HG03565 (cell line): Measurements from ENCODE around the gene SLCO3A1.

ENCODE experiments used
- ATAC-seq: cut with Tn5 transposase; IDR thresholded peaks from one replicate; pipeline ENCODE4 v1.9.1; 2021; ENCODE audit warnings: mild to moderate bottlenecking, moderate library complexity; ENCODE audit not compliant: unreplicated experiment

Gene SLCO3A1

GRCh38 chr15:92116330-92116729 lies 262.8 kb downstream of the SLCO3A1 start:
- no peak for ATAC-seq

- ATAC-seq, result no peak
Measured at GRCh38 chr15:92117261-92117731, 263.8 kb downstream of the SLCO3A1 start.

- ATAC-seq, result no peak
Measured at GRCh38 chr15:92118162-92118935, 264.8 kb downstream of the SLCO3A1 start.

GRCh38 chr15:92118936-92119325 lies 265.4 kb downstream of the SLCO3A1 start:
- ATAC-seq, result no peak

GRCh38 chr15:92120094-92120795 lies 266.7 kb downstream of the SLCO3A1 start:
- no peak for ATAC-seq

- ATAC-seq, result no peak
Measured at GRCh38 chr15:92121047-92121446, 267.5 kb downstream of the SLCO3A1 start.

- no peak for ATAC-seq
Measured at GRCh38 chr15:92122259-92122658, 268.8 kb downstream of the SLCO3A1 start.

- ATAC-seq, result no peak
Measured at GRCh38 chr15:92123962-92124656, 270.6 kb downstream of the SLCO3A1 start.

GRCh38 chr15:92124657-92125010 lies 271.1 kb downstream of the SLCO3A1 start:
- no peak for ATAC-seq

- ATAC-seq, result no peak
Measured at GRCh38 chr15:92128788-92129187, 275.3 kb downstream of the SLCO3A1 start.

GRCh38 chr15:92130244-92130643 lies 276.7 kb downstream of the SLCO3A1 start:
- no peak for ATAC-seq

- no peak for ATAC-seq
Measured at GRCh38 chr15:92130906-92131305, 277.4 kb downstream of the SLCO3A1 start.

- ATAC-seq, result no peak
Measured at GRCh38 chr15:92132982-92133755, 279.7 kb downstream of the SLCO3A1 start.

- ATAC-seq, result no peak
Measured at GRCh38 chr15:92140796-92141195, 287.3 kb downstream of the SLCO3A1 start.

- ATAC-seq, result no peak
Measured at GRCh38 chr15:92141607-92142006, 288.1 kb downstream of the SLCO3A1 start.

- no peak for ATAC-seq
Measured at GRCh38 chr15:92142242-92143232, 289.0 kb downstream of the SLCO3A1 start.

- no peak for ATAC-seq
Measured at GRCh38 chr15:92143765-92144164, 290.3 kb downstream of the SLCO3A1 start.

- no peak for ATAC-seq
Measured at GRCh38 chr15:92146511-92147150, 293.1 kb downstream of the SLCO3A1 start.

GRCh38 chr15:92149029-92149428 lies 295.5 kb downstream of the SLCO3A1 start:
- ATAC-seq, result no peak
